Parathyroid adenoma (tissue), 2 donors: ENCODE data around the gene SPINDOC.

Experiments
- H2AFZ ChIP-seq: fragments of 300-600 bp; sonication (generic); one replicate; pipeline ENCODE4 v1.7.0; 2017; ENCODE audit warnings: antibody characterized with exemption, mild to moderate bottlenecking
- H3K27ac ChIP-seq: fragments of 300-600 bp; sonication (generic); one replicate; pipeline ENCODE4 v1.7.0; 2017
- H3K27me3 ChIP-seq: fragments of 300-600 bp; sonication (generic); one replicate; pipeline ENCODE4 v1.7.0; 2017; ENCODE audit warnings: low read length; ENCODE audit not compliant: control insufficient read depth, insufficient read depth
- H3K36me3 ChIP-seq: fragments of 300-600 bp; sonication (generic); one replicate; pipeline ENCODE4 v1.7.0; 2017; ENCODE audit warnings: low read length; ENCODE audit not compliant: control insufficient read depth, insufficient read depth
- H3K4me1 ChIP-seq: fragments of 300-600 bp; sonication (generic); one replicate; pipeline ENCODE4 v1.7.0; 2017; ENCODE audit warnings: control low read depth
- H3K4me2 ChIP-seq: fragments of 300-600 bp; sonication (generic); one replicate; pipeline ENCODE4 v1.7.0; 2017; ENCODE audit warnings: low read length
- H3K4me3 ChIP-seq: fragments of 300-600 bp; sonication (generic); one replicate; pipeline ENCODE4 v1.7.0; 2017; ENCODE audit warnings: low read depth, low read length
- H3K79me2 ChIP-seq: fragments of 300-600 bp; sonication (generic); one replicate; pipeline ENCODE4 v1.7.0; 2017; ENCODE audit warnings: control low read depth
- H3K9ac ChIP-seq: fragments of 300-600 bp; sonication (generic); one replicate; pipeline ENCODE4 v1.7.0; 2017; ENCODE audit warnings: mild to moderate bottlenecking
- H3K9me3 ChIP-seq: fragments of 300-600 bp; sonication (generic); one replicate; pipeline ENCODE4 v1.7.0; 2017; ENCODE audit warnings: low read length; ENCODE audit not compliant: control insufficient read depth
- CTCF ChIP-seq: fragments of 300-600 bp; sonication (generic); IDR thresholded peaks from one replicate; pipeline ENCODE4 v1.7.0; 2017; ENCODE audit warnings: antibody characterized with exemption, mild to moderate bottlenecking
- donor health status: primary hyperparathyroidism.

SPINDOC gene

DNA sequence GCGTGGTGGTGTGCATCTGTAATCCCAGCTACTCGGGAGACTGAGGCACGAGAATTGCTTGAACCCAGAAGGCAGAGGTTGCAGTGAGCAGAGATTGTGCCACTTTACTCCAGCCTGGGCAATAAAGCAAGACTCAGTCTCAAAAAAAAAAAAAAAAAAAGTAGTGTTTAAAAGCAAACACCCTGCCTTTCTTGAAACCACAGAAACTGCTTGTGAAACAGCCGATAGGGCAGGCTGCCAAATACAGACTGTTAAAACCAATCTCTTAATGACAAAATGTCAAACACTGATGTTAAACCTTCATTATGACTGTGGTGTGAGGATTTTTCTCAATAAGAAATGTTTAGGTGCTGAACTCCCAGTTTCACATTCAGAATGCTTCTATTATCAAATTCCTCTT is 53.0 kb downstream of the SPINDOC start:
- Histone ChIP-seq H3K9ac (no peak overlapping the region), H3K36me3 (no peaks in the 10 kb centered on the region), H3K4me2 (no peak overlapping the region), H3K27ac (no peak overlapping the region), H3K4me1 (peaks cover 33% of the 10 kb centered on the region), H3K27me3 (no peaks in the 10 kb centered on the region), H3K9me3 (no peaks in the 10 kb centered on the region), H3K79me2 (peaks cover 17% of the 10 kb centered on the region), H3K4me3 (no peak overlapping the region), H2AFZ (no peak overlapping the region)
- no peak for TF ChIP-seq CTCF

- peaks cover 33% of the 10 kb centered on the region for H3K4me1 ChIP-seq
- no peaks in the 10 kb centered on the region for H3K27me3 ChIP-seq
- no peak overlapping the region for H3K4me3 ChIP-seq
- peak overlapping the region; percentile 44 for H3K27ac ChIP-seq
- no peaks in the 10 kb centered on the region for H3K9me3 ChIP-seq
- no peak for TF ChIP-seq CTCF
- H2AFZ ChIP-seq = no peak overlapping the region
- H3K9ac ChIP-seq = no peak overlapping the region
- no peaks in the 10 kb centered on the region for H3K36me3 ChIP-seq
- H3K4me2 ChIP-seq = peak overlapping the region; percentile 12
- H3K79me2 ChIP-seq = peaks cover 13% of the 10 kb centered on the region
Measured at GRCh38 chr11:63867511-63867910, 54.3 kb downstream of the SPINDOC start.

DNA sequence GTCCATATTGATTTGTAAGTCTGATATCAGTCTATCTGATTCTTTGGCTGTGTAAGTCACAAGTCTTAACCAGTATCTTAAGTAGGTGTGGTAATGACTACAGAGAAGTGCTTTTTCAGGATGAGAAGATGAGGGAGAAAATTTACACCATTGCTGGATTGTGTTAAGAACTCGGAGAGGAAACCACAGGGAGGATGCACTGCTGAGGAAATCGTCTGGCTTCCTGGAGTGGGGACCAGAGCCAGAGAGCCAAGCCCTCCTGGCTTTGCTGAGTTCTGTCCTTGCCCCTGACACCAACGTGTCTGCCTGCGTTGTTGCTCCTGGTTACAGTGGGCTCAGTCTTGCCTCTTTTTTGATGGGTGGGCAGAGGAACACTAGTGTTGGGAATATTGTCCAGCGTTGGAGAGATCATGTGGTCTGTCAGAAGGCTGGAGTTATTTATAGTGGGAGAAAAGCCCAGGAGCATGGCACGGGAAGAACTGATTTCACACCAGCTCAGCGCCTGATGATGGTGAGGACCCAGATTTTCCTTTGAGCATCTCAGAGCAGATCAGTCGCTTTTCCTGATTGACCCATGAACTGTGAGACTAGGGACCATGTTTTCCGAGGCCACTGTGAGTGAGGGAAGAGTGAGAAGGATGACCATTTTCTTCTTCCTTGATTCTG is 55.3 kb downstream of the SPINDOC start:
- Histone ChIP-seq H3K27me3 (no peaks in the 10 kb centered on the region), H3K4me1 (peaks cover 36% of the 10 kb centered on the region), H3K79me2 (peaks cover 13% of the 10 kb centered on the region), H3K36me3 (no peaks in the 10 kb centered on the region), H3K9me3 (no peaks in the 10 kb centered on the region), H3K4me2 (no peak overlapping the region), H3K27ac (no peak overlapping the region), H3K9ac (no peak overlapping the region), H3K4me3 (no peak overlapping the region), H2AFZ (no peak overlapping the region)
- no peak for TF ChIP-seq CTCF

- H3K4me2 ChIP-seq = no peak overlapping the region
- H3K4me3 ChIP-seq = no peak overlapping the region
- no peaks in the 10 kb centered on the region for H3K36me3 ChIP-seq
- TF ChIP-seq CTCF = no peak
- H3K79me2 ChIP-seq = peaks cover 13% of the 10 kb centered on the region
- no peaks in the 10 kb centered on the region for H3K9me3 ChIP-seq
- H3K27ac ChIP-seq = no peak overlapping the region
- H3K27me3 ChIP-seq = no peaks in the 10 kb centered on the region
- peaks cover 36% of the 10 kb centered on the region for H3K4me1 ChIP-seq
- H3K9ac ChIP-seq = no peak overlapping the region
- no peak overlapping the region for H2AFZ ChIP-seq
Measured at GRCh38 chr11:63869171-63869591, 55.9 kb downstream of the SPINDOC start.

GRCh38 chr11:63869683-63870082 is 56.4 kb downstream of the SPINDOC start:
- no peaks in the 10 kb centered on the region for H3K27me3 ChIP-seq
- H3K4me2 ChIP-seq = no peak overlapping the region
- H3K9ac ChIP-seq = no peak overlapping the region
- no peak overlapping the region for H3K4me3 ChIP-seq
- H3K9me3 ChIP-seq = no peaks in the 10 kb centered on the region
- no peak for TF ChIP-seq CTCF
- H3K79me2 ChIP-seq = peaks cover 11% of the 10 kb centered on the region
- H2AFZ ChIP-seq = no peak overlapping the region
- H3K36me3 ChIP-seq = no peaks in the 10 kb centered on the region
- H3K4me1 ChIP-seq = peaks cover 36% of the 10 kb centered on the region
- H3K27ac ChIP-seq = no peak overlapping the region
